ENCODE results near the gene ARHGEF40.
"Not testable (repeated sequence)": the region's sequence is repeated elsewhere in the genome, so short reads cannot be mapped to it uniquely, and the experiment has no call there.

Gene ARHGEF40

DNA sequence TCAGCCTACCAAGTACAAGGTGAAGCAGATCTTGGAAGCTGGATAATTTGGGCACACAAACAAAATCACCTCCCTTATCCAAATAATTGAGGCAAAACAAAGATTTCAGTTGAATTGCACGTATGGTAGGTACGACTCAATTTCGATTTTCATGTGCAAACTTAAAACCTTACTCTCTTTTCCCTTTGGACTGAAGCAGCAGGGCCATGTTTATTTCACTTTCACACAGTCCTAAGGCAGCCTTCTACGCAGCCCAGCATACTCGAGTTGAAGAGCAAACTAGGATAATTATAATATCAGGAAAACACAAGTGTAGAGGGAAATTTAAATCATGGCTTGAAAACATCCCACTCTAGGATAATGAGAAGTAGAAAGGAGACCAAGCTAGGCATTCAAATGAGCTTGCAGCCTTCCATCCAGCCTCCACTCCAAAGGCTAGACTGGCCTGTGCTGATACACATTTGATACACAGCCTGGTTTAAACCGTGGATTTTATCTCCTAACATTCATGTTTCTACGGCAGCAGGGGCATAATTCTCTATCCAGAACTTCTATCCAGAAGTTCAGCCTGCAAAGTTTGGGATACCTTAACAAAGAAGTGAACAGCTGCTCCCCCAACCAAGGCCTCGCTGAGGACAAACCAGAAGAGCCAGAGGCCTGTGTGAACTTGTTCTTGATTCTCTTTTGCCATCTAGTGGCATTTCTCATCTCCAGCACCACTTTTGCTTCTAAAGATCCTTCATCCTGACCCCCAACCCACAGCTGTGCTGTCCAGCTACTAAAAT, 30.3 kb upstream of the ARHGEF40 start:
- peak; percentile 90 for DNase-seq (ENCODE audit: low spot score)

DNA sequence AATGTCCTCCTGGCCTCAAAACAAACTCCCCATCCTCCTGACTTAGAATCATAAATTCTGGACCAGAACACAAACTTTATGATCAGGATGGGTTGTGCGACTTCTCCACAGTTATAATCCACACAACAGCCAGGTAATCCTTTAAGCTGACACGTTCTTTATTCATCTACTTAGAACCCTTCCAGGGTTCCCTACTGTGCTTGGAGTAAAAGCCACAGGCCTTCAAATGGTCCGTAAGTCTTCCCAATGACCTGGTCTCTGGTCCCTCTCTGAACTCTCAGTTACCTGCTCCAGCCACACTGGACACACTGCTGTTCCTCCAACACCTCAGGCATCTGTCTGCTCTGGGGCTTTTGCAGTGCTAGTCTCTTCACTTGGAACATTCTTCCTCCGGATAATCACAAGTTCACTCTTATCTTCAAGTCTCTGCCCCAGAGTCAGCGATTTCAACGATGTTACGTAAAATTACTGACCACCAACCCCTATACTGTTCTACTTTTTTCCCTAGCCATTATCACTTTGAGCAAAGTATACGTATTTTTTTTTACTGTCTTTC, 29.7 kb upstream of the ARHGEF40 start:
- DNase-seq (ENCODE audit: low spot score) = no peak

DNA sequence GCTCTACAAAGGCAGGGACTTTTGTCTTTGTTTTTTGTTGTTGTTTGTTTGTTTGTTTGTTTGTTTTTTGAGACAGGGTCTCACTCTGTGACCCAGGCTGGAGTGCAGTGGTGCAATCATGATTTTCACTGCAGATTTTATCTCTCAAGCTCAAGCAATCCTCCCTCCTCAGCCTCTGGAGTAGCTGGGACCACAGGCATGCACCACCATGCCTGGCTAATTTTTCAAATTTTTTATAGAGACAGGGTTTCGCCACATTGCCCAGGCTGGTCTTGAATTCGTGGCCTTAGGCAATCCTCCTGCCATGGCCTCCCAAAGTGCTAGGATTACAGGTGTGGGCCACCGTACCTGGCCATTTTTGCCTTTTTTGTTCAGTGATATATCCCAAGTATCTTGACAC, 29.2 kb upstream of the ARHGEF40 start:
- DNase-seq (ENCODE audit: low spot score) = not testable (repeated sequence)

DNA sequence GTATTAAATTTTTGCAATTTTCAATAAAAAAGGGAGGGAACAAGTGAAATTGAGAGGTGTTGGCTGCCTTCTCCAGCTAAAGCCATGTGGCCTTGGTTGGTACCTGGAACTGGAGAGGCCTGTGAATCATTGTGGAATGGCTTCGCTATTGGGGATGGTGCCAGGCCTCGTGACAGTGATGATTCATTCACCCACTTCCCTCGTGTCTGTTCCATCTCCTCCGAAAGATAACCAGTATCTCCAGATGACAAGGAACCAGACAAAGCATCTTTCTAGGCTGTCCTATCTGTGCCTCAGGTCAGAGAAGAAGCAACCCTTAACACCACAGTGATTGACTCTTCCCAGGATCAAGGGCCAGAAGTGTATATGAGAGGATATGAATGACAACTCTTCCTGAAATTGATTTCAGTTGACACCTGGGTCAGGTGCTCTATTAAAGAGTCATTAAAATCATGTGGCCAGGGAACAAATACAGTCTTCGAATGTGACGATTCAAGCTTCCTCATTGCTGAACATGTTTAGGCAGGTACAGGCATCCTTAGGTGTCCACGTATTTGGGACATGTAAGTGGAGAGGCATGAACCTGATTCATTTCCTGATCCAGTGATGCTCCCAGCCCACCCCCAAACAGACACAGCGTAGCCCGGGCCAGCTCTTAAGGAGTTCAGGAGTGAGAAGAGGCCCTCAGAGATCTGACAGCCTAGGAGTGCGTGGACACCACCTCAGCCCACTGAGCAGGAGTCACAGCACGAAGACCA, 28.2 kb upstream of the ARHGEF40 start, which contains the start of gene RNASE7:
Gene RNASE7, plus strand, starts transcription at position 687 of the 758 bp plus-strand sequence. CDS start 631 bp downstream, outside the sequence.
- DNase-seq (ENCODE audit: low spot score) = no peak

DNA sequence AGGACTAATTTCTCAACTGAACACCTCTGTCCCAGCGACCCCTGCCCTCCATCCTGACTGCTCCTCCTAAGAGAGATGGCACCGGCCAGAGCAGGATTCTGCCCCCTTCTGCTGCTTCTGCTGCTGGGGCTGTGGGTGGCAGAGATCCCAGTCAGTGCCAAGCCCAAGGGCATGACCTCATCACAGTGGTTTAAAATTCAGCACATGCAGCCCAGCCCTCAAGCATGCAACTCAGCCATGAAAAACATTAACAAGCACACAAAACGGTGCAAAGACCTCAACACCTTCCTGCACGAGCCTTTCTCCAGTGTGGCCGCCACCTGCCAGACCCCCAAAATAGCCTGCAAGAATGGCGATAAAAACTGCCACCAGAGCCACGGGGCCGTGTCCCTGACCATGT, 27.2 kb upstream of the ARHGEF40 start:
- peak; percentile 82 for DNase-seq (ENCODE audit: low spot score)

DNA sequence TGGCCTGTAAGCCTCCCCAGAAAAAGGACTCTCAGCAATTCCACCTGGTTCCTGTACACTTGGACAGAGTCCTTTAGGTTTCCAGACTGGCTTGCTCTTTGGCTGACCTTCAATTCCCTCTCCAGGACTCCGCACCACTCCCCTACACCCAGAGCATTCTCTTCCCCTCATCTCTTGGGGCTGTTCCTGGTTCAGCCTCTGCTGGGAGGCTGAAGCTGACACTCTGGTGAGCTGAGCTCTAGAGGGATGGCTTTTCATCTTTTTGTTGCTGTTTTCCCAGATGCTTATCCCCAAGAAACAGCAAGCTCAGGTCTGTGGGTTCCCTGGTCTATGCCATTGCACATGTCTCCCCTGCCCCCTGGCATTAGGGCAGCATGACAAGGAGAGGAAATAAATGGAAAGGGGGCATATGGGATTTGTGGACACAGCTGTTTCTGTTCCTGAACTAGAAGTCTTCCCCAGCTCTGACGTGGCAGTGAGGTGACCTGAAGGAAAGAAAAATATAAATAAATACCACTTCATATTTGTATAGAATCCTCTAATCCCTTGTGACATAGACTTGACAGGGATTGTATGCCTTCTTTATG, 26.6 kb upstream of the ARHGEF40 start:
- DNase-seq (ENCODE audit: low spot score) = no peak

DNA sequence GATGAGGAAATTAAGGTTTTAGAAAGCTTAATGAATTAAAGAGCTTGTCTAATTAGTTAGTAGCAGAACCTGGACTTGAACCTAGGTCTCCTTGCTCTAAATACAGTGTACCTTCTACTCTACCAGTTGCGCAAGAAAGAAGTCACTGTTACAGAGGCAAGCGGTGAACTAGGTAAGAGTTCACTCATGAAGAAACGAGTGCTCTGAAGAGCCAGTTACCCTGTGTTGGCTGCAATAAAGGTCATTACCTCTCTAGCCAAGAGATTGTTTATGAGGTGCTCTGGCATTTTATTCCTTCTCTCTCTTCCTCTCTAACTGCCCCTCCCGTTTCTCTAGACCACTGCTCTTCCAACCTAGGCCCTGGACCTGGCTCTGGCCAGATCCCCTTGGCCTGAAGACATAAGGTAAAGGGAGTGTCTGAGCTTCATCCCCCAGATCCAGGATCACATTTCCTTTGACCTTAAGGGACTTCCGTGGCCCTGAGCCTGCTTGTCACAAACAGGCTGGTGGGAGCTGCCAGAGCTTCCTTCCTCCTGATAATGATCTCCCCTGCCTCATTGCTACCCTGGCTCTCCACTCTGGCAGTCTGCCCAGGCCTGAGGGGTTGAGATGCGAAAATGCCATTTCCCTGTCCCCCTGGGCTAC, 26.0 kb upstream of the ARHGEF40 start:
- DNase-seq (ENCODE audit: low spot score) = no peak

DNA sequence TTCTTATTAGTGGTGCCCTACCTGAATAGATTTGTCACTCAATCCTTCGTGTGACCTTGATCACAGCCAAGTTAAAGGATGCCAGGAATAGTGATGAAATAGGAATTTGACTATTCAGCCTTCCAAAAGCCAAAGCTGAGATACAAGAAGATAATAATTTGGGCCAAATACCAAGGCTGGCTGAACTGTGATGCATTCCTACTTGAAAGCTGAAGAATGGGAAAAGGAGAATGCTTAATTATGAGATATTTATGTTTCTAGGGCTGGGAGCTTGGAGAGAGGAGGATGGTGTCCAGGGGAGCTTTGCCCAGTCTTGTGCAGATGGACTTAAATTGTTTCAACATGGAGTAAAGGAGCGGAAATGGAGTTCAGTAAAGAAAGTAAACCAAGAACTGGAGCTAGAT, 22.7 kb upstream of the ARHGEF40 start:
- DNase-seq (ENCODE audit: low spot score) = no peak

DNA sequence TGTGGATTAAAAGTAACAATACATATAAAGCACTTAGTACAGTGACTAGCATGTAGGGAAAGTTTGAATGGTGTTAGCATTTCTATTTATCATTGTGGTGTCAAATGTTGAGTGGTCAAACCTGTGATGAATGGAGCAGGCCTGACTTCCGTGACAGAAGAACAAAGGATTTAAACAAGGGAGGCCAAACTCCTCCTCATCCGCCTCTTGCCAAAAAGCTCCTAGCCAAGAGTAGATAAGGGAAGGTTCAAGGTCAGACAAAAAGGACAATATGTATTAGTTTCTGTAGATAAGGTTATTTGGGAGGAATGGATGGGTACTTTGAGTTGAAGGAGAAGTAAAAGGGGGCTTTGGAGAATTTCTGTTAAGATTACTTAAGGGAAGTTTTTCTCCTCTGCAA, 21.5 kb upstream of the ARHGEF40 start:
- no peak for DNase-seq (ENCODE audit: low spot score)

DNA sequence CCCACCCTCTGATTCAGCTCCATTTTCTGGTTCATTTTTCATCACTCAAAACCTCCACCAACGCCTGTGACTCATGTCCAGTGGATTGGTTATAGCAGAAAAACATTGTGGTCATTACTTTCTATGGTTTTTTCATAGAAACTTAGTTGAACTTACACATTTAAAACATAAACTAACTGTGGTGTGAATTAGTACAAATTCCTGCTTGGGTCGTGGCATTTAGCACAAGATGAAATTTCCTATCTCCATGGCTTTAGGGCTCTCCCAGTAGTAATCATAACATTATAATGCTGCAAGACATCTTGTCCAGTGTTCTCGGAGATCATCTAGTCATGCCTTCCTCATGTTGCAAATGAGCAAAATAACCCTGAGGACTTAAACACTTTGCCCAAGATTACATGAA, 20.8 kb upstream of the ARHGEF40 start:
- no peak for DNase-seq (ENCODE audit: low spot score)

DNA sequence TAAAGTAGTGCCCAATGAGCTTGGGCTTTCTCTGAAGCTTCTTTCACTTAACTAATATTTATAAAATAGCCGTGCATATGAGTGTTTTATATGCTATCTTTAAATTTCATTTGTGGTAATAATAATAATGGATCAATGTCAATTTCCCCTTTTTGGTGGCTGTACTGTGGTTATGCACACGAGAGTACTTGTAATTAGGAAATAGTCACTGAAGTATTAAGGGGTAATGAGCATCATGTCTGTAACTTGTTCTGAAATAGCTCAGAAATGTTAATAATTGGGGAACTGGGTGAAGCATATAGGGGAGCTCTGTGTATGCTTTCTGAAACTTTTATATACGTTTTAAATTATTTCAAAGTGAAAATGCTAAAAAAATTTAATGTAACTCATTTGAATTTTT, 19.5 kb upstream of the ARHGEF40 start:
- DNase-seq (ENCODE audit: low spot score) = no peak

DNA sequence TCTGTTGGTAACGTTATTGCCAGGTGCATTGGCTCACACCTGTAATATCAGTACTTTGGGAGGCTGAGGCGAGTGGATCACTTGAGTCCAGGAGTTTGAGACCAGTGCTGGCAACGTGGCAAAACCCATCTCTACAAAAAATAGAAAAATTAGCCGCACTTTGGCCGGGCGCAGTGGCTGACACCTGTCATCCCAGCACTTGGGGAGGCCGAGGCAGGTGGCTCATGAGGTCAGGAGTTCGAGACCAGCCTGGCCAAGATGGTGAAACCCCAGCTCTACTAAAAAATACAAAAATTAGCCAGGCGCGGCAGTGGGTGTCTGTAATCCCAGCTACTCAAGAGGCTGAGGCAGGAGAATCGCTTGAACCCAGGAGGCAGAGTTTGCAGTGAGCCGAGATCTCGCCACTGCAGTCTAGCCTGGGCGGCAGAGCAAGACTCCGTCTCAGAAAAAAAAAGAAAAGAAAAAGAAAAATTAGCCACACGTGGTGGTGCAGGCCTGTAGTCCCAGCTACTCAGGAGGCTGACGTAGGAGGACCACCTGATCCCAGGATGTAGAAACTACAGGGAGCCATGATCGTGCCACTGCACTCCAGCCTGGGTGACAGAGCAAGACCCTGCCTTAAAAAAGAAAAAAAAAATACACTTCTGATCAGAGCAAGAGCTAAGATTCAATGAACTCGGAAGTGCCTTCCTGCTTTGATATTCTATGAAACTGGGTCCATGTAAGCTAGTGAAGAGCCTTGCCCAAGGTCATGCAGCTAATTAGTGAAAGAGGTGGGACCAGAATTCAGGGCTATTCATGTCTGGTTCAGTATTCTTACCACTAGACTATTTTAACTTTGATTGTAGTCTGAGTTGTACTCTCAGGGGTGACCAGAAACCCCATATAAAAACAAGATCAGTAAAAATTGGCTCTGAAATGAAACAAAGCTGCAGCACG, 16.7 kb upstream of the ARHGEF40 start:
- DNase-seq (ENCODE audit: low spot score) = no peak

DNA sequence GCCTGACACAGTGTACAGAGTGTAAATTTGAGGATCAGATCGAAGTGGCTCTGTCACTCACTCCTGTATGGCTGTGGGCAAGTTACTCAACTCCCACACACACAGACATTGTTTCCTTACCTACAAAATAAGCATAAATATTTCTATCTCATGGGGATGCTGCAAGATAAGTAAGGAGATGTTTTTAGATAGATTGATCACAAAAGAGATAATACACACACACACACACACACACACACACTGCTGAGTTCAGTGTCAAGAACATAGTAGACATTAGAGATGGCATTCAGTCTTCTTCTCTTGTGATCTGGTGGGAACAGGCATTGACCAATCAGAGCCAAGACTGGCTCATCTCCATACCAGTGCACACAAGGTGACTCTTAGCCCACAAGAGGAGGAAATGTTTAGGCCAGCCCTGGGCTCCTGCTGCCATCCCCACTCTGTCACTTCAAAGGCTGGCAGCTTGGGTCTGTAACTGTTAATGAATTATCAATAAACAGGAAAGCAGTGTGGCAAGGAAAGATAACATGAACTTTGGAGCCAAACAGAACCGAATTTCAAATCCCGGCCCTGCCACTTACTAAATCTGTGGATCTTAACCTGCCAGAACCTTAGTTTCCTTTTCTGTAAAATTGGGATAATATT, 15.9 kb upstream of the ARHGEF40 start:
- no peak for DNase-seq (ENCODE audit: low spot score)

DNA sequence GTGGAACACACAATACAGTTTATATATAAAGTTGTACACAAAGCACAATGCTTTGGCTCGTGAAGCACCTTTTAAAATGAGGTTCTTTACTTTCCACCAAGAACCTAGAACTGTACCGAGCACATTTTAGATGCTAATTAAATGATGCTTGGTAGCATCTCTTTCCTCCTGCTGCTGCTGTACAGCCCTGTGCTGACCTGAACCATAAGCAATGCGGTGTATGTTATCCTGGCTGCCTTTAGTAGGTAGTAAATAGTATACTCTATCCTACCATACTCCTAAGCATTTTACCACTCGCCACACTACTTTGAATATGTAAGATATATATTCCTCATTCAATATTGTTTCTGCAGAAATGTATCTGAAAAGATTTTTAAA, 15.3 kb upstream of the ARHGEF40 start:
- no peak for DNase-seq (ENCODE audit: low spot score)

DNA sequence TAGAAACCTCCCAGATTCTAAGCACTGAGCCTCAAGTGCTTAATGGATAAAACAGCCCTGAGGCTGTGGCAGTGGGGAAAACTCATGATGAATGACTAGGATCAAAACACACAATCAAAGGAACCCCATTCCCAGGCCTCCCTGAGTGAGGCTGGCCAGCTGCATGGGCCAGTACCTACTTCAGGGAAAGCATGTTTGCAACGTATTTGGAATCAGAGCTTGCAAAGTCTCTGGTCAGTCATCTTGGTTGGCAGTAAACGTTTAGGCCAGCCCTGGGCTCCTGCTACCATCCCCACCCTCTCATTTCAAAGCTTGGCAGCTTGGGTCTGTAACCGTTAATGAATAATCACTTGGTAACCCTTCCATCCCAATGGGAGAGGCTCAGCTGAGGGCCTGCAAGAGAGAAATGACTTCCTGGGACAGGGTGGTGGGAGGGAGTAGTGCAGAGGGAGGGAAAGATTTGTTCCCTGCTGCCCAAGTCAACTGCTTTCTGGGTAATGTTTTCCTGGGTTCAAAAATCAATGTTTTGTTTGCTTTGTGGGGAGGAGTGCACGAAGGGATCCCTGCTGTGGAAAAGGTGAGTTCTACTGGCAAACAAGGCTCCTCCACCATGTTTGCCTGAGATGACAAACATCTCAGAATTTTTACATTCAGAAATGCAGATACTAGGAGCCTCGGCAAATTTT, 14.5 kb upstream of the ARHGEF40 start:
- no peak for DNase-seq (ENCODE audit: low spot score)

DNA sequence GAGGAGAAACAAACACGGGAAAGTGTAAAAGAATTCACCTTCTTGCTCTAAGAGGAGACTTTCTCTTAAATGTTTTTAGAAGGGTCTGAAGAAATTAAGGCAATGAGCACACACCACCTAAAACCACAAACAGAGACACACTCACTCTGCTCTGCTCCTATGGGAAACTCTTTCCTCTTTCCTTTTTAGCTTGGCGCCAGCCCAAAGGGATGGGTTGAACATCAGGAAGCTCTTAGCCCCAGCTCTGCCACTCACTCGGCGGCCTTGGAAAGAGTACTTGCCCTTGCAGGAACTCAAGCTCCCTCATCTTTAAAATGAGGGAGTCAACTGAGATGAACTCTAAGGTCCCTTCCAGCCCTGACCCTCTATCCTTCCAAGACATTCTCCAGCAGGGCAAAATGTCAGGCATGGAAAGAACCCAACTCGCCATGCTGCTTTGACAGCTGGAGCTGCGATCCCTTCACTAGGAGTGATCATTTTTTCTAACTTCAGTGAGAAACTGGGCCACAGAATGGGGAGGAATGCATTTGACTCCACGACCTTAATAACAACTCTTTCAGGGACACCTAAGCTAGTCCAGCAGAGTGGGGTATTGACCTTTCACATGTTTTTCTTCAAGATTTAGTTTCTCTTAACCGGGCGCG, 13.5 kb upstream of the ARHGEF40 start:
- no peak for DNase-seq (ENCODE audit: low spot score)

DNA sequence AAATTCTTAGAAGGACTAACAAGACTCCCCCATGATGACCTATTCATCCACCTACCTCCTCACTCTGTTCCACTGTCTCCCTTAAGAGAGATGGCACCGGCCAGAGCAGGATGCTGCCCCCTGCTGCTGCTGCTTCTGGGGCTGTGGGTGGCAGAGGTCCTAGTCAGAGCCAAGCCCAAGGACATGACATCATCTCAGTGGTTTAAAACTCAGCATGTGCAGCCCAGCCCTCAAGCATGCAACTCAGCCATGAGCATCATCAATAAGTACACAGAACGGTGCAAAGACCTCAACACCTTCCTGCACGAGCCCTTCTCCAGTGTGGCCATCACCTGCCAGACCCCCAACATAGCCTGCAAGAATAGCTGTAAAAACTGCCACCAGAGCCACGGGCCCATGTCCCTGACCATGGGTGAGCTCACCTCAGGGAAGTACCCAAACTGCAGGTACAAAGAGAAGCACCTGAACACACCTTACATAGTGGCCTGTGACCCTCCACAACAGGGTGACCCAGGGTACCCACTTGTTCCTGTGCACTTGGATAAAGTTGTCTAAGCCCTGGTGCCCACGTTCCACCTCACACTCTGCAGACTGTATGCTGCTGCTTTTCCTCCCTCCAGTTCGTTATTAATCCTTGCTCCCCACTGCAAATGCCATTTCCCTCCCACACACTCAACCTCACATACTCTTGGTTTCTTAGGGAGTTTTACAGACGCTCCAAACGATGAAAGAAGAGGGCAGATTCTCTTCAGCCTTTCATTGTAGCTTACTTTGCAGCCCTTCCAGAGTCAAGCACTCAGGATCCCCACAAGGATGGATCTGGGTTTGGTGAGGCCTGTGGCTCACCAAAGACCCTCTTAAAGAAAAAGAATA, 12.1 kb upstream of the ARHGEF40 start, which contains the start of gene RNASE8:
Gene RNASE8, plus strand, starts transcription at position 20 of the 873 bp plus-strand sequence. Its CDS starts 71 bp downstream, at position 91.
- DNase-seq (ENCODE audit: low spot score) = no peak

DNA sequence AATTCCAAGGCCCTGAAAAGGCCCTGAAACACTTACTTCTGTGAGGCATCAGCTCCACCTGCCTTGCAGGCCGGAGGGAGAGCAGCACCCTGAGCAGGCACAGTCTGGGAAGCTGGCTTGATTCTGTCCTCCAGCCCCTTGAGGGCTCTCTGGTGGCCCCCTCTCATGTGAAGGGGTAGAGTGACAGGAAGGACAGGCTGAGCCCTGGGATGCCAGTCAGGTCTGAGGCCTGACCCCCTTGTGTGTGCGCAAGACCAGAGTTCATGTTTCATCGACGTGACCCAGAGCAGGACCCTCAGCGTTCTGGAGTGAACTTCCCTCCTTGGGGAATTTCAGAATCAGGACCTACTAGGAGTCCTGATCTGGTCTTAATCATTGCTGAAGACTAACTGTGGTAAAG, 11.2 kb upstream of the ARHGEF40 start:
- no peak for DNase-seq (ENCODE audit: low spot score)
